SW 1271 (cell line): ENCODE measurements around the gene PSMB3.

Experiments used
- DNase-seq, 2 experiments: peaks; one replicate each; lab custom pipeline; 2025; lab: John Stamatoyannopoulos, UW

PSMB3 gene

GRCh38 chr17:38752308-38753070 lies at the start of gene PSMB3:
PSMB3 (plus strand) TSS chr17:38752741; CDS start chr17:38752827, 86 bp downstream.
- DNase-seq: peak; percentile 97 to 100

GRCh38 chr17:38702916-38703741 lies 49.4 kb upstream of the PSMB3 start:
- no peak for DNase-seq

- no peak for DNase-seq
Observed at GRCh38 chr17:38703742-38704605, 48.6 kb upstream of the PSMB3 start.

GRCh38 chr17:38704606-38705522 lies 47.7 kb upstream of the PSMB3 start, which contains the start of gene MLLT6:
MLLT6 (plus strand) TSS chr17:38705273; CDS start chr17:38705633, 360 bp downstream.
- DNase-seq: peak; percentile 27 to 62

- no peak for DNase-seq
Observed at GRCh38 chr17:38705523-38705802, 47.1 kb upstream of the PSMB3 start.

- DNase-seq: peak in 1 of 2 experiments; percentile 43
Observed at GRCh38 chr17:38705803-38706504, 46.6 kb upstream of the PSMB3 start.

- DNase-seq: no peak
Observed at GRCh38 chr17:38706505-38707216, 45.9 kb upstream of the PSMB3 start.

GRCh38 chr17:38707678-38708351 lies 44.7 kb upstream of the PSMB3 start:
- DNase-seq: no peak

- DNase-seq: no peak
Observed at GRCh38 chr17:38709104-38709820, 43.3 kb upstream of the PSMB3 start.

GRCh38 chr17:38709864-38710603 lies 42.5 kb upstream of the PSMB3 start:
- no peak for DNase-seq

- no peak for DNase-seq
Observed at GRCh38 chr17:38710604-38710962, 42.0 kb upstream of the PSMB3 start.

- no peak for DNase-seq
Observed at GRCh38 chr17:38710985-38711384, 41.6 kb upstream of the PSMB3 start.

GRCh38 chr17:38711792-38712571 lies 40.6 kb upstream of the PSMB3 start:
- no peak for DNase-seq

- DNase-seq: no peak
Observed at GRCh38 chr17:38712593-38712992, 39.9 kb upstream of the PSMB3 start.

- no peak for DNase-seq
Observed at GRCh38 chr17:38713456-38714075, 39.0 kb upstream of the PSMB3 start.

- DNase-seq: no peak
Observed at GRCh38 chr17:38715216-38715943, 37.2 kb upstream of the PSMB3 start.
